CD4-positive, CD25-positive, alpha-beta regulatory T cell (primary cell): ENCODE measurements around the gene LCAT. TPM values are rescaled to one million over a fixed set of nuclear protein-coding genes. Genes with fewer than 3 reads are reported as not detected.

Source experiments
- ATAC-seq, 2 donors: fragments of 150-1000 bp; cut with Tn5 transposase; one replicate each; pipeline ENCODE4 v1.10.0; 2021; ENCODE audit warnings: low read depth in 2 of 2, moderate number of reproducible peaks in 2 of 2, moderate library complexity in 1 of 2
- DNase-seq, 3 donors: peaks; one replicate each; pipeline versions ENCODE4 v3.0.0 to v3.0.0-alpha.2; 2012 to 2022; ENCODE audit warnings: mixed read lengths in 1 of 3
- H3K27ac ChIP-seq: one replicate; pipeline ENCODE4 v1.7.0; 2013; ENCODE audit warnings: mild to moderate bottlenecking, low read length; ENCODE audit not compliant: insufficient read depth, poor library complexity, severe bottlenecking
- H3K27me3 ChIP-seq: one replicate; pipeline ENCODE4 v1.7.0; 2013; ENCODE audit warnings: low read length; ENCODE audit not compliant: control insufficient read depth, insufficient read depth
- H3K36me3 ChIP-seq: one replicate; pipeline ENCODE4 v1.7.0; 2013; ENCODE audit warnings: mild to moderate bottlenecking, low read length, moderate library complexity; ENCODE audit not compliant: control insufficient read depth, insufficient read depth
- H3K4me1 ChIP-seq: 2 replicates; pipeline ENCODE4 v1.7.0; 2013; ENCODE audit warnings: mild to moderate bottlenecking, low read length; ENCODE audit not compliant: insufficient read depth, control insufficient read depth, poor library complexity, severe bottlenecking
- H3K4me3 ChIP-seq: one replicate; pipeline ENCODE4 v1.7.0; 2013; ENCODE audit warnings: low read depth, mild to moderate bottlenecking, low read length, moderate library complexity
- H3K9me3 ChIP-seq, 2 experiments: 1 replicate in 1 of 2; 2 replicates in 1 of 2; pipeline ENCODE4 v1.7.0; 2013; ENCODE audit warnings: low read length in 2 of 2, mild to moderate bottlenecking in 1 of 2, moderate library complexity in 1 of 2; ENCODE audit not compliant: control insufficient read depth in 2 of 2
- H3K27ac Mint-ChIP-seq, 3 donors: one replicate each; pipeline ENCODE4 v1.8.0; 2020 to 2022; ENCODE audit warnings: mild to moderate bottlenecking in 3 of 3, mixed read lengths in 3 of 3, moderate library complexity in 2 of 3
- H3K27me3 Mint-ChIP-seq: one replicate; pipeline ENCODE4 v1.8.0; 2022; ENCODE audit warnings: mild to moderate bottlenecking, mixed read lengths
- H3K36me3 Mint-ChIP-seq: one replicate; pipeline ENCODE4 v1.8.0; 2020; ENCODE audit warnings: mixed read lengths
- H3K4me1 Mint-ChIP-seq, 4 donors: one replicate each; pipeline ENCODE4 v1.8.0; 2020 to 2022; ENCODE audit warnings: mixed read lengths in 4 of 4, mild to moderate bottlenecking in 1 of 4
- H3K4me3 Mint-ChIP-seq, 4 donors: one replicate each; pipeline ENCODE4 v1.8.0; 2020 to 2022; ENCODE audit warnings: mild to moderate bottlenecking in 4 of 4, mixed read lengths in 4 of 4, moderate library complexity in 3 of 4
- H3K9me3 Mint-ChIP-seq, 7 donors: one replicate each; pipeline ENCODE4 v1.8.0; 2020 to 2022; ENCODE audit warnings: mixed read lengths in 7 of 7, mild to moderate bottlenecking in 3 of 7, moderate library complexity in 2 of 7
- polyA plus RNA-seq, 4 donors: library from polyadenylated mRNA; unstranded; fragments of 300-500 nt; fragmentation: Illumina TruSeq; gene quantifications; one replicate each; pipeline ENCODE4 v1.2.3, GENCODE V29; 2021
- total RNA-seq: library from RNA; stranded (reverse); gene quantifications from one replicate; pipeline ENCODE4 v1.2.3, GENCODE V29; 2022

Gene LCAT, protein sequence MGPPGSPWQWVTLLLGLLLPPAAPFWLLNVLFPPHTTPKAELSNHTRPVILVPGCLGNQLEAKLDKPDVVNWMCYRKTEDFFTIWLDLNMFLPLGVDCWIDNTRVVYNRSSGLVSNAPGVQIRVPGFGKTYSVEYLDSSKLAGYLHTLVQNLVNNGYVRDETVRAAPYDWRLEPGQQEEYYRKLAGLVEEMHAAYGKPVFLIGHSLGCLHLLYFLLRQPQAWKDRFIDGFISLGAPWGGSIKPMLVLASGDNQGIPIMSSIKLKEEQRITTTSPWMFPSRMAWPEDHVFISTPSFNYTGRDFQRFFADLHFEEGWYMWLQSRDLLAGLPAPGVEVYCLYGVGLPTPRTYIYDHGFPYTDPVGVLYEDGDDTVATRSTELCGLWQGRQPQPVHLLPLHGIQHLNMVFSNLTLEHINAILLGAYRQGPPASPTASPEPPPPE
- total RNA-seq (11.0 TPM), polyA plus RNA-seq (under 1 TPM; 0.25 to 0.77 (median 0.59) TPM)

DNA sequence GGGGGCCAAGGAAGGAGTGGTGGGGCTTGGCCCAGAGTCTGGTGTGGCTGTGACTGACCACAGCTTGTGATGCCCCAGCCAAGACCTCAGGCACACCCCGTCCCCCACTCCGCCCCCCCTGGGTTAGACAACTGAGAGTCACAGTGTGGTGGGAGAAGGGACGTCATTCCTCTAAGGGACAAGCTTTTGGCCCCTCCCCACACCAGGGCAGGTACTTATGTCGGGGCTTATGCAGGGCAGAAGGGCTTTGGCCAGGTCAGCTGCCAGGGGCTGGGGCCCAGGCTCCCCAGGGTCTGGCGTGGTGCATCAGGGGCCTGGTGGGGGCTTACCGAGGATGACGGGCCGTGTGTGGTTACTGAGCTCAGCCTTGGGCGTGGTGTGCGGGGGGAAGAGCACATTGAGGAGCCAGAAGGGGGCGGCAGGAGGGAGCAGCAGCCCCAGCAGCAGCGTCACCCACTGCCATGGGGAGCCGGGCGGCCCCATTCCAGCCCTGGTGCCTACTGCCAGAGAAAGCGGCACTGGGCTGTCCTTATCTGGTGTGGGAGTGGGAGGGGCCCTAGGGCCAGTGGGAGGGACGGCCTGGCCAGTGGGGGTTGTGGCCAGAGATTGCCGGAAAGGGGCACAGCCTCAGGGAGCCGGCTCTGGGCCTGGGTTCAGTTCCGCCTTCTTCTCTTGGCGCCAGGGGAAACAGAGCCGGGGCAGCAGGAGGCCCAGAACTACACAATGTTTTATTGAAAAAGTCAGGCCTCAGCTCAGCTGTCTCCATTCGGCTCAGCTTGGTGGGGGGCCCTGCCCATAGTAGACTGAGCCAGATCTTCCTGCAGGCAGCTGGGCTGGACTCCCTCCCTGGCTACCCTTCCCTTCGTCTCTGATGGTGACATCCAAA, at the start of gene LCAT:
TSS of gene LCAT (minus strand) at position 502 of the 886 bp plus-strand sequence. CDS start at position 483, 19 bp downstream.
- no peaks in the 10 kb centered on the region for H3K27me3 Mint-ChIP-seq
- H3K27ac ChIP-seq = no peak within 1 kb of the TSS
- H3K27me3 ChIP-seq = no peaks in the 10 kb centered on the region
- H3K4me1 ChIP-seq = peaks cover 14% of the 10 kb centered on the region
- no peaks in the 10 kb centered on the region for H3K9me3 Mint-ChIP-seq
- H3K36me3 Mint-ChIP-seq = peaks cover 3% of the 10 kb centered on the region
- ATAC-seq (no peak), DNase-seq (no peak)
- no peaks in the 10 kb centered on the region for H3K9me3 ChIP-seq
- no peak within 1 kb of the TSS for H3K4me3 ChIP-seq
- no peak within 1 kb of the TSS for H3K4me3 Mint-ChIP-seq
- peaks cover 0 to 30% (median 10%) of the 10 kb centered on the region in 4 donors for H3K4me1 Mint-ChIP-seq
- H3K27ac Mint-ChIP-seq = no peak within 1 kb of the TSS
- peaks cover 6% of the 10 kb centered on the region for H3K36me3 ChIP-seq

DNA sequence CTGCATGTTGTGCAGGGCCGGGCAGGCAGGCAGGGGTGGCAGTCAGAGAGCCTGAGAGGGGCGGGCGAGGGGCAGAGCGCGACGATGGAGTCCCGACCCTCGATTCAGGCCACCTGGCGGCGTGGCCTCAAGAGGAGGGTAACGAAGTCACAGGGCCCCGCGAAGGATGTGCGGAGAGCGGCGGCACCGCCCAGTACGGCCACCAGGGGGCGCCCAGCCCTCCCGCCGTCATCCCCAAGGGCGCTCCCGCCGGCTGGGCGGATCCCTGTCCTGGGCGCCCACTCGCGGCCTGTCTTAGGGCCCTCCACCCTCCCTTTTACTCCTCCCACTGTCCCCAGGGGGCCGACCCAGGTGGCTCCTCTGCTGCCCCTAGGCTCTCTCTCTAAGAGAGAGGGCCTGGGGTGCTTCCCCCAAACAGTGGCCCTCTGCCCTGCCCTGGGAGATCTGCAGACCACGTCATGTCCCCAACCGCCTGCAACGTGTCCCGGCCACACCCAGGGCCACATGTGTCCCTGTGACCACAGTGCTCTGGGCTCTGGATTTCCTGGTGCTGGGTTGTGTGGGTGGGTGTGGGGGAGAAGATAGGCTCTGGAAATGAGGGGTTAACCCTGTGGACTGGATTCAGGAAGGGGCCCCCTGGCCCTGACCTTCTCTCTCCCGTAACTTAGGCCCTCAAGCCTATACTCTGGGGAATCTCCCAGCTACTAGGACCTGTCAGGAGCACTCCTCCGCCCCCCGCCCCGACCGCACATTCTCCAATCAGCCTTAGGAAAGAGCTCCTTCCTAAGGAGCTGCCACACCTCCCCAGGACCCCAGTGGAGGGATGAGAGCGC, 49.5 kb upstream of the LCAT start:
- Histone ChIP-seq H3K36me3 (no peaks in the 10 kb centered on the region), H3K4me3 (peak overlapping the region; percentile 19), H3K9me3 (no peaks in the 10 kb centered on the region), H3K4me1 (peaks cover 41% of the 10 kb centered on the region), H3K27me3 (no peaks in the 10 kb centered on the region), H3K27ac (peak overlapping the region; percentile 85)
- Mint-ChIP-seq H3K27me3 (no peaks in the 10 kb centered on the region), H3K4me3 (peak overlapping the region; percentile 71 to 91 (median 86)), H3K36me3 (peaks cover 12% of the 10 kb centered on the region), H3K27ac (peak overlapping the region; percentile 97 to 100 (median 98)), H3K4me1 (peaks cover 0 to 52% (median 25%) of the 10 kb centered on the region in 4 donors), H3K9me3 (no peaks in the 10 kb centered on the region)
- ATAC-seq (peak; percentile 93), DNase-seq (peak; percentile 76 to 91 (median 82))

DNA sequence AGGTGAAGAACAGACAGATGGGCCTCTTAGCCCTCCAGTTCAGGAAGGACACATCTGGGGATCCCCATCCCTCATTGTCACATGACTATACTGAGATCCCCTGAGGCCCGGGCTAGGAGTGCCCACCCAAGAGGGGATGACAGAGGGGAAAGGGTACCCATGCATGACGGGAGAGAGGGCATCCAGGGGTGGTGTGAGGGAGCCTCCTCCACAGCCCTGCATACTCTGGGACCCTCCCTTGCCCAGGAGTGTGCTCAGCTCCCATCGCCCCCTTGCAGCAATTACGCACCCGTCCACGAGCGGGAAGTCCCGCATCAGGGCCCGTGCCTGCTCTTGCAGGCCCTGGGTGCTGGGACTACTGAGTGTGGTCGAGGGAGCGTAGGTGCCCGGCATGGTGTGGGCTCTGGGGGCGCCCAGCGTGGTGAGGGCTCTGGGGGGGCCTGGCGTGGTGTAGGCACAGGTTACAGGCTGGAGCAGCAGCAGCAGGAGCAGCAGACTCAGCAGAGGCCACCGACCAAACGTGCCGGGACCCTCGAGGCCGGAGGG, 48.8 kb upstream of the LCAT start:
- Histone ChIP-seq H3K4me1 (peaks cover 34% of the 10 kb centered on the region), H3K4me3 (no peak overlapping the region), H3K27ac (peak overlapping the region; percentile 85), H3K27me3 (no peaks in the 10 kb centered on the region), H3K9me3 (no peaks in the 10 kb centered on the region), H3K36me3 (no peaks in the 10 kb centered on the region)
- Mint-ChIP-seq H3K4me1 (peaks cover 0 to 54% (median 29%) of the 10 kb centered on the region in 4 donors), H3K4me3 (peak overlapping the region in 3 of 4 donors; percentile 51 to 88 (median 71)), H3K27ac (peak overlapping the region; percentile 65 to 100 (median 97)), H3K27me3 (no peaks in the 10 kb centered on the region), H3K9me3 (no peaks in the 10 kb centered on the region), H3K36me3 (peaks cover 12% of the 10 kb centered on the region)
- ATAC-seq (no peak), DNase-seq (peak in 1 of 3 donors; percentile 32)

DNA sequence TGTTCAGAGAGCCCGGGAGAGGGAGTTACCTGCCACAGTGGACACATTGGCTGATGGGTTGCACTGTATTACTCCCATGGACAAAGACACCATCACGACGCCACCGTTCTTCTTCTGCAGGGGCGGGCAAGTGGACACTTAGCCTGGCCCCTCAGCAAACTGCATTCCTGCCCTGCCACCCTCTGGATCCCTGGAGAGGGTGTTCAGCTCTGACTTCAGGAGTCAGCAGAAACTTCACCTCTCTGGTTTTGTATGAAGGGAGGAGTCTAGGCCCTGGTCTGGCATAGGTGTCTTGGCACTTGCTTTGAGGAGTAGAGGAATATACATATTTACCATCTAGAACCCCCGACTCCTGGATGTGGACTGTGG, 46.1 kb upstream of the LCAT start:
- DNase-seq = no peak
- H3K9me3 ChIP-seq = no peaks in the 10 kb centered on the region
- no peaks in the 10 kb centered on the region for H3K27me3 ChIP-seq
- H3K4me3 ChIP-seq = no peak overlapping the region
- Mint-ChIP-seq H3K27ac (peak overlapping the region in 2 of 3 donors; percentile 18 to 60), H3K4me1 (peaks cover 0 to 33% (median 17%) of the 10 kb centered on the region in 4 donors), H3K9me3 (no peaks in the 10 kb centered on the region), H3K27me3 (no peaks in the 10 kb centered on the region), H3K4me3 (peak overlapping the region in 1 of 4 donors; percentile 75), H3K36me3 (peaks cover 3% of the 10 kb centered on the region)
- no peaks in the 10 kb centered on the region for H3K36me3 ChIP-seq
- peaks cover 22% of the 10 kb centered on the region for H3K4me1 ChIP-seq
- no peak overlapping the region for H3K27ac ChIP-seq
- no peak for ATAC-seq

DNA sequence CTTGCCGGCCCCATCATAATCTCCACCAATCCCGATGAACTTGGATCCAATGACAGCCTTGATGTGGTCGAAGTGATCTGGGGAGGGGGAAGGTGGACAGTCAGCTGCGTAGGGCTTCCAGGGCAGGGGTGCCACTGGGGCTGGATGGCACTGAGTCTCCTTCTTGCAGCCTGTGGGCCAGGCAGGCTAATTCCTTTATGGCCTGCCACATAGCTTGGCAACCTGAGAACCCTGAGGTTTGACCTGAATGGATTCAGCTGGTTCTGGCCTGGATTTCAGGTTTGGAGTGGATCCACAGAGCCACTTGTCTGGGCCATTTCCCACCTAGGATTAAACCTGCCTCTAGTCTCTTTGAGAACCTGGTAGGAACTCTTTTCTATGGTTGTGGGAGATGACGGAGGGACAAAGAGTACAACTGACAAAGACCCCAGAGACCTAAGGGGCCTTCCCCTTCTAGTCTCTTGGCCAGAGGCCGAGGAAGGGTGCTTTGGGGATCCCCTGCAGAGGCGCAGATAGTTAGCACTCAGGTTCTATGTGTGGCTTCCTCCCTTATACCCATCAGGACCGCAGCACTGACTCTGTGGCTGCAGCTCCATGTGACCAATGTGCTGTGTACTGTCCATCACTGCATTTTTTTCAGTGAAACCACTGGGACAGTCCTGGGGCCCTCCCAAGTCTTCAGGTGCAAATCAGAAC, 45.5 kb upstream of the LCAT start:
- Histone ChIP-seq H3K27me3 (no peaks in the 10 kb centered on the region), H3K4me1 (peaks cover 25% of the 10 kb centered on the region), H3K36me3 (no peaks in the 10 kb centered on the region), H3K27ac (no peak overlapping the region), H3K4me3 (no peak overlapping the region), H3K9me3 (no peaks in the 10 kb centered on the region)
- no peak overlapping the region for H3K4me3 Mint-ChIP-seq
- peaks cover 0 to 34% (median 17%) of the 10 kb centered on the region in 4 donors for H3K4me1 Mint-ChIP-seq
- ATAC-seq (no peak), DNase-seq (no peak)
- H3K27ac Mint-ChIP-seq = peak overlapping the region in 2 of 3 donors; percentile 60 to 89
- no peaks in the 10 kb centered on the region for H3K9me3 Mint-ChIP-seq
- no peaks in the 10 kb centered on the region for H3K27me3 Mint-ChIP-seq
- peaks cover 3% of the 10 kb centered on the region for H3K36me3 Mint-ChIP-seq

DNA sequence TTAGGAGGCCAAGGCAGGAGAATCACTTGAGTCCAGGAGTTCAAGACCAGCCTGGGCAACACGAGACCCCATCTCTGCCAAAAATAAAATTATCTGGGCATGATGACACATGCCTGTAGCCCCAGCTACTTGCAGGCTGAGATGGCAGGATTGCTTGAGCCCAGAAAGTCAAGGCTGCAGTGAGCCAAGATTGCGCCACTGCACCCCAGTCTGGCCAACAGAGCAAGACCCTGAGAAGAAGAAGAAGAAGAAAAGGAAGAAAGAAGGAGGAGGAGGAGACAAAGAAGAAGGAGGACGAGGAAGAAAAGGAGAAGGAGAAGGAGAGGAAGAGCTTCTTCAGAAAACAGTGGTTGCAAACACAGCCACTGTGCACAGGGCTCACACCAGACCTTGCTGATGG, 44.8 kb upstream of the LCAT start:
- H3K27ac ChIP-seq = no peak overlapping the region

More for the DNA sequence above, 44.8 kb upstream of the LCAT start:
- Histone ChIP-seq H3K27me3 (no peaks in the 10 kb centered on the region), H3K36me3 (no peaks in the 10 kb centered on the region), H3K4me1 (peaks cover 27% of the 10 kb centered on the region), H3K9me3 (no peaks in the 10 kb centered on the region), H3K4me3 (no peak overlapping the region)
- H3K27ac Mint-ChIP-seq = peak overlapping the region in 2 of 3 donors; percentile 69 to 89
- DNase-seq = no peak
- peaks cover 3% of the 10 kb centered on the region for H3K36me3 Mint-ChIP-seq
- no peak overlapping the region for H3K4me3 Mint-ChIP-seq
- peaks cover 0 to 37% (median 19%) of the 10 kb centered on the region in 4 donors for H3K4me1 Mint-ChIP-seq
- H3K9me3 Mint-ChIP-seq = no peaks in the 10 kb centered on the region
- no peak for ATAC-seq
- H3K27me3 Mint-ChIP-seq = no peaks in the 10 kb centered on the region
